Activated T-cell treated with anti-CD3 and anti-CD28 coated beads, Interleukin-2, amount 50 U/mL, for 48 hours (primary cell): ENCODE results near the gene GRIP1.

ENCODE experiments used
- DNase-seq, 2 experiments: peaks; one replicate each; pipeline ENCODE4 v3.0.0-alpha.2; 2020

The GRIP1 gene

GRCh38 chr12:66594688-66595087 lies 84.2 kb downstream of the GRIP1 start:
- no peak for DNase-seq

- DNase-seq: no peak
These were observed 88.4 kb downstream of the GRIP1 start for GRCh38 chr12:66590275-66590985.

DNA sequence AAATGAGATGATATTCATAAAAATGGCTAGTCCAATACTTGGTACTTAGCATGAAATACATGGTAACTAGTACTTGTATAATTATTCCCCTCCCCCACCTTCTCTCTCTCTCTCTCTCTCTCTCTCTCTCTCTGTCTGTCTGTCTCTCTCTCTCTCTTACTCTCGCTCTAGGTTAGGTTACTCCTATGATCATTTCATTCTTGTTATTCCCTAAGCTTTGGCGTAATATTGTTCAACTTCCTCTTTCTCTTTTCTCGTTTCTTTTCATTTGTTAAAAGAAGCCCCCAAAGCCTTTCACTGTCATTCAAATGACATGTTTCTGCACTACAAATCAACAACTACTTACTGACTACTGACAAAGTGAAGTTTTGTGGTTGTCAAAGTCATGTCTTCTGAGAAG lies 89.8 kb downstream of the GRIP1 start:
- no peak for DNase-seq

GRCh38 chr12:66587912-66588311 lies 91.0 kb downstream of the GRIP1 start:
- DNase-seq: no peak

DNA sequence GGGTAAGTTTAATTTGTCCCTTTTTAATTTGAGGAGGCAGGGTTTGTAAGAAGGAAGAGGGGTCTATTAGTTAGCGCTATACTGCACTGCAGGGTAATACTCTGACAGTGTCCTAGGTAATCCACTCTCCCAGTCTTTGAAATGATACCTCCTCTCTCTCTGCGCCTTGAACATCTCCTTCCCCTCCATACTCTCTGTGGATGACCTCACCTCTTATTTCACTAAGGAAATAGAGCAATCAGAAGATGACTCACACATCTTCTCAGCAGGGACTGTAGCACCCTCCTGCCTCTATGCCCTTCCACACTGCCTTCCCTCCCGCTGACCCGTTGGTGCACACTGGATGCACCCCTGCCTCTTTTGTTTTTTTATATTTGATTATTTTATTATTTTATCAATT lies 94.2 kb downstream of the GRIP1 start:
- DNase-seq: no peak

GRCh38 chr12:66573605-66574004 lies 105.3 kb downstream of the GRIP1 start:
- DNase-seq: no peak

DNA sequence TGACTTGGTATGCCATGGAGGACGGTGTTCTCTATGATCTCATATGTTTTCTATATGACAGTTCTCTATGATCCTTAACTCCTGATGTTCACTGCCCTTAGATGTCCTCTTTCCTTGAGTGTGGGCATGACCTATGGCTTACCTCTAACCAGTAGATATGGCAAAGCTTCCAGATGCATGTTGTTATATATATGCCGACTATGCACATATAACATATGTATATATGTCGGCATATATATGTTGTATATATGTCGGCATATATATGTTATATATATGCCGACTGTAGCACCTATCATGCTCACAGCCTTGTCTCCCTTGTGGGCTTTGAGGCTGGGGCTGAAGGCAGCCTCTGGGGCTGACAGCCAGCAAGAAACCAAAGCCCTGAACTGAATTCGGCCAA lies 106.0 kb downstream of the GRIP1 start:
- no peak for DNase-seq

- no peak for DNase-seq
These were observed 107.4 kb downstream of the GRIP1 start for GRCh38 chr12:66571361-66571915.

DNA sequence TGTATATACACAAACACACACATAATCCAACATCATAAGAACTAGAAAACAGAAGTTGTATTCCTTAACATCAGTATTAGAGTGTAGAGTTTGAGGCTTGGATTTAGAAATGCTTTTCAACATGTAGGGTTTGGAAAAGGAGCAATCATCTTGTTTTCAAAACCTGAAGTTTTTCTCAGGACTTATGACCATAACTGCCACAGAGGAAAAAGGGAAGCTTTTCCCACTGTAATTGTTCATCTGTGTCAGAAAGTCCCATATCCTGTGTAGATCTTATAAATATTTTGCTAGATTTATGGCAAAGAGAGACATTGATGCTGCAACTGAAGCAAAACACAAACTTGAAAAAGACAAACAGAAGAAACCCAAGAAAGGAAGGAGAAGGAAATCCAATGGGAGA lies 115.7 kb downstream of the GRIP1 start:
- no peak for DNase-seq

GRCh38 chr12:66555113-66555512 lies 123.8 kb downstream of the GRIP1 start:
- DNase-seq: no peak

DNA sequence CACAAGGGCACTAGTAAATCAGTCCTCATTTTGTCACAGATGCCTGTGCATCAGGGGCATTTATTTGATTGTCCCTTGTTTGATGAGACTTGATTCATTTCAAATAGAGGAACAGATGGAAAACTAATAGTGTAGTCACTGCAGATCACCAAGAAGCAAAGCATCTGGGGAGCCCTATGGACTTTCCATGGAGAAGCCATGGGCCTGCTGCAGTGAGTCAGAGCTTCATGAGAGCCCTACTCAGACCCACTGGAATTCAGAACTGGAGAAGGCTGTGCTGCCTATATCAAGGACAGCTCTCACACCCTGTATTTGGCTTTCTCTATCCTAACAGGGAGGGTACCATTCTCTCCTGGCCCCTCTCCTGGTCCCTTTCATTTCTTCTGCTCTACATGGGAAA lies 126.2 kb downstream of the GRIP1 start:
- no peak for DNase-seq

- DNase-seq: no peak
These were observed 128.2 kb downstream of the GRIP1 start for GRCh38 chr12:66550626-66551025.

- DNase-seq: no peak
These were observed 129.9 kb downstream of the GRIP1 start for GRCh38 chr12:66549050-66549389.

GRCh38 chr12:66548338-66549049 lies 130.4 kb downstream of the GRIP1 start:
- DNase-seq: no peak

- DNase-seq: no peak
These were observed 137.4 kb downstream of the GRIP1 start for GRCh38 chr12:66541426-66541825.

- no peak for DNase-seq
These were observed 139.4 kb downstream of the GRIP1 start for GRCh38 chr12:66539431-66539830.

DNA sequence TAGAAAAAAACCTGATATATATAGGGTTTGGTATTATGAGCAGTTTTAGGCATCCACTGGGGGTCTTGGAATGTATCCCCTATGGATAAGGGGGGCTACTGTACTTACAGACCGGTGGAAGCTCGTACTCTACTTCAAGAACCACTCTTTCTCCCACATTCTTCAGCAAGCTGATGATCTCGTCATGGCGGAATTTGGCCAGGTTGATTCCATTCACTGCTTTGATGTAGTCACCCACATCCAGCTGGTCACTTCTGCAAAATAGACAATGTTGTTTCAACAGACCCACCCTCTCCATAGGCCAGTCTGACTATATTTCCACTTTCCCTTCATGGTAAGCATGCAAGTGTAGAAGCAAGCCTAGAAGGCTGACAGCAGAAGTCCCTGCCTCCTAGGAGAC lies 139.9 kb downstream of the GRIP1 start:
- no peak for DNase-seq

DNA sequence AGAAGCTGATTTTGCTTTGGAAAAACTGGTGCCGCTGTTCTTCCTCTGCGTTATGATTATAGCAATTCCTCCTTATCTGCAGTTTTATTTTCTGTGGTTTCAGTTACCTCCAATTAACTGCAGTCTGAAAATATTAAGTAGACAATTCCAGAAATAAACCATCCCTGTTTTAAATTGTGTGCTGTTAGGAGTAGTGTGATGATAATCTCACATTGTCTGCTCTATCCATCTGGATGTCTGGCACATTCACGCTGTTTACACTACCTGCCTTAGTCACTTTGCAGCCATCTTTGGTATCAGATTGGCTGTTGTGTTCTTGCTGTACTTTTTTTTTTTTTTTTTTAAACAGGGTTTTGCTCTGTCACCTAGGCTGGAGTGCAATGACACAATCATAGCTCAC lies 141.0 kb downstream of the GRIP1 start:
- DNase-seq: no peak

DNA sequence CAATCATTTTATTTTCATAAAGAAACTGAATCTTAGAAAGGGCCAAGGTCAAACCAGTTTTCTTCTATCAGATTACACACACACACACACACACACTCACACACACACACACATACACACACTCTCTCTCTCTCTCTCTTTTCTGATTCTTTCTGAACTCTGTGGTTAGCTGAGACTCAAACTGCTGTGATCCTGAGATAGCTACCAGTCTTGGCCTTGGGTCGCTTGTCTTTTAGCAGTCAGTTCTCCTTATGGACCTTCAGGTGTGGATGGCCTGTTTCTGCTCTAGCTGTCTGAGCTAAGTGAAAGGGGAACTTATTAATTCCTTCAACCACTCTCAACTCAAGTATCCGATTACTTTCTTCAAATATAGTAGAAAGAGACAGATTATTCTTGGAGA lies 145.1 kb downstream of the GRIP1 start:
- DNase-seq: no peak

- DNase-seq: no peak
These were observed 147.1 kb downstream of the GRIP1 start for GRCh38 chr12:66531766-66532165.

- DNase-seq: no peak
These were observed 148.9 kb downstream of the GRIP1 start for GRCh38 chr12:66529934-66530333.

GRCh38 chr12:66516561-66516960 lies 162.3 kb downstream of the GRIP1 start:
- no peak for DNase-seq

DNA sequence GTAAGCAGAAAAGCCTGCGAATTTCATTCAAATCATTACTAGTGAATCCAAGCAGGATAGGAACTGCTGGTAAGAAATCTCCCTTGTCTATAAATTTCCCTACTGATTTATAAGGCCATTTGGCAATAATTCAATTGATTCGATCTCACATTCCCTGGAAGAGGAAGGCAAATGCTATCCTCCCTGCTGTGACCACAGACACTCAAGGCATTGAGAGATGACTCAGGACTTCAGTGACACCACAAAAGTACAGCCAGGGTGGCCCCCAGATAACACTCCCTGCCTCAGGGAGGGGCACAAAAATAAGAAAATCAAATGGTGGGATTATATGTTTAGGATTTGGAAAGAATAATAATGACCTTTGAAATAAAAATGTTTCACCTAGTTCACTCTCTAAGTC lies 162.7 kb downstream of the GRIP1 start:
- no peak for DNase-seq

- DNase-seq: no peak
These were observed 164.3 kb downstream of the GRIP1 start for GRCh38 chr12:66514581-66514980.

DNA sequence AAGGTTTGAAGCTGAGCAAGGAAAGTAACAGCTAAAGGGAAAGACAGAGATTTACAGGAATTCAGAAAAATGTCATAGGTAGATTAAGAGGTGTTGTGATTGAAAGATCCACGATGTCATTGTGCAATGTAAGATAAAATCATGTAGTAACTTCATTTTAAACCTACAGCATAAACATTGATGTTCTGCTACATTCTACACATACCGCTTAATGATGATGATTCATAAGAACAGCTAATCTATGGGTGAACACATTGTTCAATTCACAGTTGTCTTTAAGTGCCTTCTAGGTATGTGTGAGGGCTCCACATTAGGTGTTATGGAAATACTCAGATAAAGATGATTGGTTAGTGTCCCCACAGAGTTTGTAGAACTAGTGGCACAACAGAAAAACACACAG lies 170.9 kb downstream of the GRIP1 start:
- no peak for DNase-seq
